Osteoblast (primary cell): Measurements from ENCODE around the gene WDR46. TPM values are rescaled to one million over a fixed set of nuclear protein-coding genes. Genes with fewer than 3 reads are reported as not detected.

ENCODE experiments used
- DNase-seq: peaks from one replicate; pipeline ENCODE4 v3.0.0; 2011; ENCODE audit warnings: low spot score, mixed read lengths; ENCODE audit not compliant: insufficient read length; ENCODE audit errors: missing footprints
- H2AFZ ChIP-seq: 2 replicates; pipeline ENCODE4 v1.6.0; 2011; ENCODE audit warnings: mild to moderate bottlenecking, low read length
- H3K27ac ChIP-seq: 2 replicates; pipeline ENCODE4 v1.5.1; 2011; ENCODE audit warnings: mild to moderate bottlenecking, low read depth, low read length, moderate library complexity
- H3K27me3 ChIP-seq: 2 replicates; pipeline ENCODE4 v1.6.0; 2012; ENCODE audit warnings: mild to moderate bottlenecking, control low read depth, inconsistent platforms, low read length, moderate library complexity; ENCODE audit not compliant: insufficient read depth
- H3K36me3 ChIP-seq: 2 replicates; pipeline ENCODE4 v1.5.1; 2011; ENCODE audit warnings: mild to moderate bottlenecking, low read length, control low read depth, moderate library complexity; ENCODE audit not compliant: insufficient read depth
- H3K4me1 ChIP-seq: 2 replicates; pipeline ENCODE4 v1.5.1; 2011; ENCODE audit warnings: mild to moderate bottlenecking, low read length, control low read depth, moderate library complexity; ENCODE audit not compliant: insufficient read depth
- H3K4me2 ChIP-seq: 2 replicates; pipeline ENCODE4 v1.6.0; 2011; ENCODE audit warnings: mild to moderate bottlenecking, low read length; ENCODE audit not compliant: insufficient read depth
- H3K4me3 ChIP-seq: fragments of 200-600 bp; sonication (generic); 3 replicates; pipeline ENCODE4 v1.5.1; 2012; ENCODE audit warnings: mild to moderate bottlenecking, low read length, inconsistent platforms; ENCODE audit not compliant: insufficient read depth
- H3K79me2 ChIP-seq: 2 replicates; pipeline ENCODE4 v1.6.0; 2012; ENCODE audit warnings: mild to moderate bottlenecking, low read length, control low read depth, inconsistent platforms; ENCODE audit not compliant: insufficient read depth
- H3K9me3 ChIP-seq: 2 replicates; pipeline ENCODE4 v1.5.1; 2011; ENCODE audit warnings: low read depth, low read length, control low read depth
- H4K20me1 ChIP-seq: 2 replicates; pipeline ENCODE4 v1.6.0; 2012; ENCODE audit warnings: mild to moderate bottlenecking, low read length, control low read depth; ENCODE audit not compliant: insufficient read depth
- total RNA-seq: library from RNA; depleted of rRNA; stranded (reverse); fragments of >200 nt; gene quantifications from 2 replicates; pipeline ENCODE4 v1.2.3, GENCODE V29; 2012
- TF ChIP-seq, protein P1 (sequence below): IDR thresholded peaks from 2 replicates; pipeline ENCODE4 v1.5.1; 2011; ENCODE audit warnings: mild to moderate bottlenecking, low read depth, low read length, moderate library complexity; ENCODE audit errors: extremely low read depth

WDR46 gene
- total RNA-seq, 1 donor, result 86.9 TPM

DNA sequence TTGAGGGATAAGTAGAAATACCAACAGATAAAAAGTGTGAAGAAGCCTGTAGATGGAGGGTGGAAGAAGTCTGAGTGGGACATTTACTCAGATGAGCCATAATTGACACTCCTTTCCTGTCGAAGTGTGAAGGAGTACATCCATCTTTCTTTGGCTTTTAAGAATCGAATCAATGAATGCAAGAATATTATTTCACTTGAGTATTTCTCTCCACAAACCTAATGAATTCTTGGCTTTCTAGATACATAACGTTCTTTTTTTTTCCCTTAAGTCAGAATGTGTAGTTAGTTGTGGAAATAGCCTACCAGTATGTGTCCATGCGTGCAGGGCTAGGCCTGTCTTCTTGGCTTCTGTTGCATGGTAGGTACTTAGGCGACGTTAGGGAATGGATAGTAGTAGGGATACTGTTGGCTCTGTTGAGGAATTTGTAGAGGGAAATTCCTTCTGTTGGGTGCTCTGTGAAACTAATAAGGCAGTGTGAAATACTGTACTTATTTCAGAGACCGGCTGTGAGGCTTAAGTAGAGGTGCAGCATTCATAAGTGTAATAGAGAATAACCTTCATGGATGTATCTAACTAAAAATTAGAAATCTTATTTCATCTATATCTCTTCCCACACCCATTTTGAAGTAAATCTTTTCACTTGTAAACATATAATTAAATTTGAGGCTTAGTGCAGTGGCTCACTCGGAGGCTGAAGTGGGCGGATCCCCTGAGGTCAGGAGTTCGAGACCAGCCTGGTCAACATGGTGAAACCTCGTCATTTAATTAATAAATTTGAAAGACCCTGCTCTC lies 15.7 kb downstream of the WDR46 start:
- DNase-seq, result no peak
- Histone ChIP-seq H3K79me2 (peaks cover 58% of the 10 kb centered on the region), H3K4me2 (peak overlapping the region; percentile 99), H3K4me3 (peak overlapping the region; percentile 89), H4K20me1 (peaks cover 50% of the 10 kb centered on the region), H3K36me3 (peaks cover 57% of the 10 kb centered on the region), H3K4me1 (peaks cover 48% of the 10 kb centered on the region), H3K9me3 (no peaks in the 10 kb centered on the region), H3K27ac (peak overlapping the region; percentile 95), H2AFZ (no peak overlapping the region), H3K27me3 (no peaks in the 10 kb centered on the region)
- TF ChIP-seq, protein P1, sequence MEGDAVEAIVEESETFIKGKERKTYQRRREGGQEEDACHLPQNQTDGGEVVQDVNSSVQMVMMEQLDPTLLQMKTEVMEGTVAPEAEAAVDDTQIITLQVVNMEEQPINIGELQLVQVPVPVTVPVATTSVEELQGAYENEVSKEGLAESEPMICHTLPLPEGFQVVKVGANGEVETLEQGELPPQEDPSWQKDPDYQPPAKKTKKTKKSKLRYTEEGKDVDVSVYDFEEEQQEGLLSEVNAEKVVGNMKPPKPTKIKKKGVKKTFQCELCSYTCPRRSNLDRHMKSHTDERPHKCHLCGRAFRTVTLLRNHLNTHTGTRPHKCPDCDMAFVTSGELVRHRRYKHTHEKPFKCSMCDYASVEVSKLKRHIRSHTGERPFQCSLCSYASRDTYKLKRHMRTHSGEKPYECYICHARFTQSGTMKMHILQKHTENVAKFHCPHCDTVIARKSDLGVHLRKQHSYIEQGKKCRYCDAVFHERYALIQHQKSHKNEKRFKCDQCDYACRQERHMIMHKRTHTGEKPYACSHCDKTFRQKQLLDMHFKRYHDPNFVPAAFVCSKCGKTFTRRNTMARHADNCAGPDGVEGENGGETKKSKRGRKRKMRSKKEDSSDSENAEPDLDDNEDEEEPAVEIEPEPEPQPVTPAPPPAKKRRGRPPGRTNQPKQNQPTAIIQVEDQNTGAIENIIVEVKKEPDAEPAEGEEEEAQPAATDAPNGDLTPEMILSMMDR, result no peak

DNA sequence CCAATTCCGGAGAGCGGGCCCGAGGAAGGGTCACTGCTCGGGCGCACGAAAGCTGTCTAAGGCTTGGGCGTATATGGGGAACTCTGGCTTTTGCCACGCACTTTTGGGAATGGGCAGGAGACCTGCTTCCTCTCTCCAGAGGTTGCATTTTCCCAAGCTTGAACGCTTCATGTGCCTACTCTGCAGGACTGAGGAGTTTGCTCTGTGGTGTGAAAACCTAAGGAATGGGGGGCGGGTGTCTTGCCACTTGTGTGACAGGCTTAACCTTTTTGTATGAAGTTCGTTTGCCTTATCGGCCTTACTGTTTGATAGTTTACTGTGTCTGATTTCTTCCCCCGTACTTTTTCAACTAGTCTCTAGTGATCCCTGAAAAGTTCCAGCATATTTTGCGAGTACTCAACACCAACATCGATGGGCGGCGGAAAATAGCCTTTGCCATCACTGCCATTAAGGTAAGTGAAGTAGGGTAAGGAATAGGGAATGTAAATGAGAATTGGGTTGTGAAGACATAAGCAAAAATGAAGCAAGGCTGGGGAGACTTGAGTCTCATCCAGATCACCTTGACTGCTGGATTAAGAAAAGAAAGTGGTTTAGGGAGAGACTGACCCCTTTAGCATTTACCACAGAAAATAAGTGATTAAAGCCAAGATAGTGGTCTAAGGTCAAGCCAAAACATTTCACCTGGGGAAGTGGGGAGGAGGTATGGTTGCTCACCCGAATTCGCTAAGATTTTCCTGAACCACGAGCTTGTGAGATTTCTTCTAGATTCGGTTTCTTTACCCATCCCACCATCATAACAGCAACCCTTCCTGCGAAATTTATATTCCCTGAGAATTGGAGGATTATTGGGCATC lies 16.5 kb downstream of the WDR46 start:
- H3K9me3 ChIP-seq, result no peaks in the 10 kb centered on the region
- peaks cover 66% of the 10 kb centered on the region for H3K36me3 ChIP-seq
- peak overlapping the region; percentile 100 for H2AFZ ChIP-seq
- no peak for DNase-seq
- peak overlapping the region; percentile 89 for H3K4me3 ChIP-seq
- TF ChIP-seq, protein P1, result no peak
- H3K79me2 ChIP-seq, result peaks cover 58% of the 10 kb centered on the region
- H3K27me3 ChIP-seq, result no peaks in the 10 kb centered on the region
- peaks cover 48% of the 10 kb centered on the region for H3K4me1 ChIP-seq
- H3K4me2 ChIP-seq, result peak overlapping the region; percentile 99
- H4K20me1 ChIP-seq, result peaks cover 47% of the 10 kb centered on the region
- peak overlapping the region; percentile 95 for H3K27ac ChIP-seq

DNA sequence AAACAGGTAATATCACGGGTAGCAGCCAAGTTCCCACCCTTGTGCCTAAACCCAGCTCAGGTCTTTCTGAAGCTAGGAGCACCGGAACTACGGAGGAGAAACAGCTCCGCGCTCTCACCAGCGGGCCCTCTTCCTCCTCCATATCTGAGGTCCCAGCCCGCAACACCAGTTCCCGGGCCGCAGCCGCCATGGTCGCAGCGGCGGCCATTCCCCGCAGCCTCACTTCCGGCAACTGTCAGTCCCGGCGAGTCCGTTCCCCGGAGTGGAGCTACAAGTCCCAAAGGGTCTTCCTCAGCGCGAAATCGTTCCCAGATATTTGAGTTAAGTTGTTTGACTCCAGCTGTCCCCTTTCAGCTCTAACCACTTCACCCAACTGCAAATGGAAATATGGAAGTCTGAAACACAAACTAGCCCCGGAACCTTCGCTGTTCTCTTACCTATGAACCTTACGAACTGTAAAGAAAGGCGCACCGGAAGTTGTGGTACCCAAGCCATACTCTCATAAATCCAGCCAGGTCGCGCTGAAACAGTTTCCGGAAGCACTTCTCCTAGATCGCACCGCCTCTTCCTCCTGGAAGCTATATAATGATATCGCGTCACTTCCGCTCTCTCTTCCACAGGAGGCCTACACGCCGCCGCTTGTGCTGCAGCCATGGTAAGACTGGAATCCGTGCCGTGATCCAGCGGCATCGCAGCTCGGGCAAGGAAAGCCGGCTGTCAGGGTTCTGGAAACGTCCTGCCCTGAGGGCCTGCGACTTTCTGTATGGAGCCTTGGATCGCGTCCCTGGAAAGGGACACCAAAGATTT lies 17.4 kb downstream of the WDR46 start, which contains the start of the genes RPS18 and VPS52:
Gene RPS18 (plus strand): TSS at position 608 of the 807 bp plus-strand sequence. CDS start 45 bp downstream, at position 653.
Gene VPS52 (minus strand): TSS at position 409 of the 807 bp plus-strand sequence. CDS start 201 bp downstream, at position 208.
- peaks cover 46% of the 10 kb centered on the region for H3K4me1 ChIP-seq
- peaks cover 58% of the 10 kb centered on the region for H3K79me2 ChIP-seq
- peak; percentile 94 for DNase-seq
- TF ChIP-seq, protein P1, result no peak
- peak within 1 kb of the TSS; percentile 89 for H3K4me3 ChIP-seq
- peak within 1 kb of the TSS; percentile 95 for H3K27ac ChIP-seq
- H2AFZ ChIP-seq, result peak within 1 kb of the TSS; percentile 100
- peaks cover 45% of the 10 kb centered on the region for H4K20me1 ChIP-seq
- peaks cover 71% of the 10 kb centered on the region for H3K36me3 ChIP-seq
- peak within 1 kb of the TSS; percentile 99 for H3K4me2 ChIP-seq
- H3K9me3 ChIP-seq, result no peaks in the 10 kb centered on the region
- H3K27me3 ChIP-seq, result no peaks in the 10 kb centered on the region
